GM11168 (cell line): Measurements from ENCODE around the gene FBXW5.

Experiments
- in situ Hi-C: fragments of 300-500 bp; cut with MboI; formaldehyde crosslinking; loops from one replicate; pipeline ENCODE4 v1.12.0; 2022; ENCODE audit warnings: low sequenced_read_pairs; ENCODE audit not compliant: unreplicated experiment

FBXW5 gene

GRCh38 chr9:136963341-136963740, 18.8 kb upstream of the FBXW5 start:
- in situ Hi-C loops = no loop called here

- in situ Hi-C loops = no loop called here
These were observed 18.2 kb upstream of the FBXW5 start for GRCh38 chr9:136962701-136963248.

DNA sequence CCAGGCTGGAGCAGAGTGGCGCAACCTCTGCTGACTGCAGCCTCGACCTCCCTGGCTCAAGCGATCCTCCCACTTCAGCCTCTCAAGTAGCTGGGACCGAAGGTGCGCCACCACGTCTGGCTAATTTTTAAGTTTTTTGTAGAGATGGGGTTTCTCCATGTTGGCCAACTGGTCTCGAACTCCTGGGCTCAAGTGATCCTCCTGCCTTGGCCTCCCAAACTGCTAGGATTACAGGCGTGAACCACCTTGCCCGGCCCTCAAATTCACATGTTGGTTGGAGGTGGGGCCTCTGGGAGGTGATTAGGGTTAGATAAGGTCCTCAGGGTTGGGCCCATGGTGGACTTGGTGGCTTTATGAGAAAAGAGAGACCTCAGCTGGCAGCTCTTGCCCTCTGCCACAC, 17.6 kb upstream of the FBXW5 start:
- in situ Hi-C loops = no loop called here

DNA sequence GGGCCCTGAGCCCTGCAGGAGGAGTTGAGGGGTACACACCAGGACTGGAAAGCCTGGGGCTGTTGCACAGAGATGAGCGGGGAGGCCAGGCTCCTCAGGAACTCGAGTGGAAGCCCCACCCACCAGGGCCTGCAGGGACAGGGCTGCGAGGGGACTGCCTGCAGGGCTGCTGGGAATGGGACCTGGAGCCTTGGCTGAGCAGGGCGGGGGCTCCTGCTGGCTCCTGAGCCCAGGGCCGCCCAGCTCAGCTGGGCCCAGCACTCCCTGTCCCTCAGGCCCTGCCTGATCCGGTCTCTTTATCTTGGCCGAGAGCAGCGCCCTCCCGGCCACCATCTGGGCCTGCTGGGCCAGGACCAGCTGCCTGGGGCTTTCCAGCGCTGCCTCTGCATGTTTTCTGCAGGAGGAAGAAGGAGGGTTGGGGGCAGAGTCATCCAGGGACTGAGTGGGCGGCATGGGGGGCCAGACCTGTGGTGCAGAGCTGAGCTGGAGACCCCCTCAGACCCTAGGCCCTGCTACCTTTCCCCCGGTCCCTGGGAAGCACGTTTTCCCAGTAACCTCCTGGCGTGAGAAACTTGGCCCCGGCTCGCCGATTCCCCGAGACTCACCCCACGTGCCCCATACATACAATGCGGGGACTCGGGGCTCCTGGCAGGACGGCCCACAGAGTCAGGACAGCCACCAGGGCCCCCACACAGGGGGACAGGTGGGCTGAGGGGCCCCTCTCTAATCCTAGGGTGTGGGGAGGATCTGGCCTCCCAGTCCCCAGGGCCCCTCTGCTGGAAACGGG, 16.9 kb upstream of the FBXW5 start:
- in situ Hi-C loops = no loop called here

DNA sequence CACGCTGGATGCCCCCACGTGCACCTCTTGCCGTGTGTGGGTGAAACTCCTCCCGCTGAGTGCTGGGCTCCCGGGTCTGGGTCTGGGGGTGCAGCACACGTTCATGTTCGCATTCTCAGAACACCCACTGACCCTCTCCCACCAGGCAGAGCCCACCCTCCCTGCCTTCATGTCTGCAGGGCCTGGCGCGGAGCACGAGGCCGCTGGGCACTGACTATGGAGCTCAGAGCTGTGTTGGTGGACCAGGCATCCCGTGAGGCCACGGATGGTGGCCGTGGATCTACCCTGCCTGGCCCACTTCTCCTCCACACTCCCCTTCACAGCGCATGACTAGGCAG, 16.4 kb upstream of the FBXW5 start:
- in situ Hi-C loops = no loop called here

- in situ Hi-C loops = no loop called here
These were observed 15.8 kb upstream of the FBXW5 start for GRCh38 chr9:136960212-136960937.

DNA sequence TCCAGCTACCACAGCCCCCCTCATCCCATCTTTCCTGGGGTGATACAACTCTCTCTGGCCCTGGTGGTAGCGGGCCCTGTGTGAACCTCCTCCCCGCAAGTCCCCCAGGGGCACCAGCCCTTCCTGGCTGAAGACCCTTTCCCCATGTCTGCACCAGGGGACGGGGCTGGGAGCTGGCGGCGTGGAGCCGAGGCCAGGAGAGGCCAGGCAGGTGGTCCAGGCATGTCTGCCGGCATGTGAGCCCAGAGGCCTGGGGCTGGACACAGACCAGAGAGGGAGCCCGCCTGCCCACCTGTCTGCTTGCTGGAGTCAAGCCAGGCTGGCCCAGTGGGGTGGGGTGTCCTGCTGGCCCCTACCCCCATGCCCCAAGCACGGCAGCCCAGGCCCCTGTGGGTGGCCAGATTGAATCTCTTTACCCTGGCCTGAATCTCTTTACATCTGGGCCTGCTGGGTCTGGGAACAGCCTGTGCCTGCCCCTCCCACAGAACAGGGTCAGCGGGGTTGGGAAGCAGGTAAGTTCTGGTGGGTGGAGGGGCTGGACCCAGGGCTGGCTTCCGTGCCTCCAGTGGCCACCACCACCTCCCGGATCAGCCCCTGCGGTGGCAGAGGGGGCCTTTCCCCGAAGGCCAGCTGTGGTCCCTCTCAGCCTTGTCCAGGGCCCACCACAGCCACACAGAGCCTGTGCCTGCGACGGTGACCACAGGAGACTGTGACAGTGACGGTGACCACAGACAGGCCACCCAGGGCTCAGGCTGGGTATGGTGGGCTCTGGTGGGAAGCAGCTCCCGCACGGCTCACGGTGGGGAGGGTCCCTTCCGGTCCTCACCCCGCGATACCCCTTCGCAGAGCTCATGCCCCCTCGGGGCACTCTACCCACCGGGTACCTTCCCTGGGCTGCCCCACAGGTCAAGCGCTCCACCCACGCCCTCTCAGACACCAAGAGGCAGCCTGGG, 14.6 kb upstream of the FBXW5 start:
- in situ Hi-C loops = no loop called here

- in situ Hi-C loops = no loop called here
These were observed 13.9 kb upstream of the FBXW5 start for GRCh38 chr9:136958473-136958872.

GRCh38 chr9:136957901-136958300, 13.4 kb upstream of the FBXW5 start:
- in situ Hi-C loops = no loop called here

- in situ Hi-C loops = no loop called here
These were observed 12.9 kb upstream of the FBXW5 start for GRCh38 chr9:136957461-136957860.

DNA sequence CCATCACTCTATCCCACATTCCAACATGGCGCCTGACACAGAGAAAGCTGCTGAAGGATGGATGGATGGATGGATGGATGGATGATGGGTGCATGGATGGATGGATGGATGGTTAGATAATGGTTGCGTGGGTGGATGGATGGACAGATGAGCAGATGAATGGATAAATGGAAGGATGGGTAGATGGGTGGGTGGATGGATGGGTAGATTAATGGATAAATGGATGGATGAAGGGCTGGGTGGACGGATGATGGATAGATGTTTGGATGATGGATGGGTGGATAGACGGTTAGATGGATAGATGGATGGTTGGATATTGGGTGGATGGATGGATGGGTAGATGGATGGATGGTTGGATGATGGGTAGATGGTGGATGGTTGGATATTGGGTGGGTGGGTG, 12.1 kb upstream of the FBXW5 start:
- in situ Hi-C loops = no loop called here

DNA sequence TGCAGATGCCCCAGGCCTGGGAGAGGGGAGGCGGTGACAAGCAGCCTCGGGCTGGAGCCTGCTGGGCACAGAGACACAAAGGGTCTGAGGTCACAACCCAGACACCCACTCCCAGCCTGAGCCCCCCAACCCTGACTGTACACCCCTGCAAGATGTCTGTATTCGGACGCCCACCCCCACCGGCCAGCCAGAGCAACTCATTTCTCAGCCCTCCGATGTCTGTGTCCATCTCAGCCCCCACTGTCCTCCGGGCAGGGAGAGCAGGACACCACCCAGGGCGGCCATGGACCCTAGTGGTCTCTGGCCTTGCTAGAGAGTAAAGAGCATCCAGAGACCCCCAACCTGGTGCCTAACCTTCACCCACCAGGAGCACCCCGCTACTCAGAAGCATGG, 11.4 kb upstream of the FBXW5 start:
- in situ Hi-C loops = no loop called here

- in situ Hi-C loops = no loop called here
These were observed 10.8 kb upstream of the FBXW5 start for GRCh38 chr9:136955202-136955942.

DNA sequence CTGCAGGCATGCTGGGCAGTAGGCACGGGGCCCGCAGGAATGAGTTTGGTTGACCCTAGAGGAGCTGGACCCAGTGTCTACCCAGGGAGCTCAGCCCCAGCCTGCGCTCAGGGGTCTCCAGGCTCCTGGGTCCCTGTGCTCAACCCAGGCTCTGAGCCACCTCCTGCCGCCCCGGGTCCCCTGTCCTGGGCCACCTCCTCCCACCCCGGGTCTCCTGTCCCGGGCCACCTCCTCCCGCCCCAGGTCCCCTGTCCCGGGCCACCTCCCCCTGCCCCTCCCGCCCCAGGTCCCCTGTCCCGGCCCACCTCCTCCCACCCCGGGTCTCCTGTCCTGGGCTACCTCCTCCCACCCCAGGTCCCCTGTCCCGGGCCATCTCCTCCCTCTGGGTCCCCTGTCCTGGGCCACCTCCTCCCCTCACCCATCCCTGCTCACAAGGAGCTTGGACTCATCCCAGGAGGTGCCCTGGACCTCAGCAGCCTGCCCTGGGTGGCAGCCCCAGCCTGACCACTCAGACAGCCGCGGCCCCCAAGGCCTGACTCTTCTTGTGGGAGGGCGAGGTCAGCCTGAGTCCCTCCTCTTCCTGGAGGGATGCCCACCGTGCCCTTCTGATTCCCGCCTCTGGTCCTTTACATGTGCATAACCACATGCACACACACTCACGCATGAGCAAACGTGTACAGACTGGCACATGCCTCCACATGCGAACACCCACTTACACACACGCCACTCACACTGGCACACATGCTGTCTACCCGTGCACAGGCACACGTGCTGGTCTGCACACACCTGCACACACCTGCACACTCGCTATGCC, 9.9 kb upstream of the FBXW5 start:
- in situ Hi-C loops = no loop called here

- in situ Hi-C loops = no loop called here
These were observed 9.3 kb upstream of the FBXW5 start for GRCh38 chr9:136953771-136954269.

DNA sequence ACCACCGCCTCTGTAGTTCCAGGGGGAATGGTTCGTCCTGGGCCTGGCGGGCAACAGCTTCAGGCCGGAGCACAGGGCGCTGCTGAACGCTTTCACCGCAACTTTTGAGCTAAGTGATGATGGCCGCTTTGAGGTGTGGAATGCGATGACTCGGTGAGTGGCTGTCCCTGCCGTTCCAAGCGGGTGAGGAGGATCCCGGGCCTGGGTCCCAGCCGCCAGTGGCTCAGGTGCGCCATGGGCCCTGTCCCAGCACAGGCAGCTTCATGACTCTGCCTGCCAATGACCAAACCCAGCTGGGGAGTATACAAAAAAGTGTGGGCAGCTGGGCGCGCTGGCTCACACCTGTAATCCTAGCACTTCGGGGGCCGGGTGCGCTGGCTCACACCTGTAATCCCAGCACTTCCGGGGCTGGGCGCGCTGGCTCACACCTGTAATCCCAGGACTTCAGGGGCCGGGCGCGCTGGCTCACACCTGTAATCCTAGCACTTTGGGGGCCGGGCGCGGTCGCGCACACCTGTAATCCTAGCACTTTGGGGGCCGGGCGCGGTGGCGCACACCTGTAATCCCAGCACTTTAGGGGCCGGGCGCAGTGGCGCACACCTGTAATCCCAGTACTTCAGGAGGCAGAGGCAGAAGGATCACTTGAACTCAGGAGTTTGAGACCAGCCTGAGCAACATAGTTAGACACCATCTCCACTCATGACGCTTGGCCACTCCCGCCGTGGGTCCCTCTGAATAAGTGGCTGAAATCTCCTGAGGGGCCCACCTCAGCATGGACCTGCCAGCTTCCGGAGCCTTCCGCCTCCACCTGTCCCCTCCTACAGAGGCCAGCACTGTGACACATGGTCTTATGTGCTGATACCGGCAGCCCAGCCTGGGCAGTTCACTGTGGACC, 8.6 kb upstream of the FBXW5 start:
- in situ Hi-C loops = no loop called here

DNA sequence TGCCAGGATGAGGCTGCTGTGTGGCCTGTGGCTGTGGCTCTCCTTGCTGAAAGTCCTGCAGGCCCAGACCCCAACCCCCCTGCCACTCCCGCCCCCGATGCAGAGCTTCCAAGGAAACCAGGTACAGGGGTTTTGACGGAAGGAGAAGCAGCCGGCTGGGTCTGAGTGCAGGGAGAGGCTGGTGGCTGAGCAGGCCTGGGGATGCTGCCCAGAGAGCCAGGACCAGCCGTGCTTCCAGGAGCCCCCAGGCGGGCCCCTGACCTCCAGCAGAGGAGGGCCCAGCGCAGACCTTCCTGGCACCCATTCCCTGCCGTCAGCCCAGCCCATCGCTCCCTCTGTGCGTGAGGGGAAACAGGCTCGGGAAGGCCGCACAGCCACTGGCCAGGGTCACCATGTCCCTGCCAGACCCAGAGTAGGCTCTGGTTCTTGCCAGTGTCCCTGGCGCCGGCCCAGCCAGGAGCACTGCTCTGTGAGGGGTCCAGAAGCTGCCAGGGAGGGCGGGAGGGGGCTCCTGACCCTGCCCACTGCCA, 7.8 kb upstream of the FBXW5 start:
- in situ Hi-C loops = no loop called here
